GM19328 (cell line): ENCODE results near the gene SLC22A2.

ENCODE experiments used
- ATAC-seq: cut with Tn5 transposase; IDR thresholded peaks from one replicate; pipeline ENCODE4 v1.9.1; 2021; ENCODE audit warnings: mild to moderate bottlenecking, moderate library complexity; ENCODE audit not compliant: unreplicated experiment

Gene SLC22A2

DNA sequence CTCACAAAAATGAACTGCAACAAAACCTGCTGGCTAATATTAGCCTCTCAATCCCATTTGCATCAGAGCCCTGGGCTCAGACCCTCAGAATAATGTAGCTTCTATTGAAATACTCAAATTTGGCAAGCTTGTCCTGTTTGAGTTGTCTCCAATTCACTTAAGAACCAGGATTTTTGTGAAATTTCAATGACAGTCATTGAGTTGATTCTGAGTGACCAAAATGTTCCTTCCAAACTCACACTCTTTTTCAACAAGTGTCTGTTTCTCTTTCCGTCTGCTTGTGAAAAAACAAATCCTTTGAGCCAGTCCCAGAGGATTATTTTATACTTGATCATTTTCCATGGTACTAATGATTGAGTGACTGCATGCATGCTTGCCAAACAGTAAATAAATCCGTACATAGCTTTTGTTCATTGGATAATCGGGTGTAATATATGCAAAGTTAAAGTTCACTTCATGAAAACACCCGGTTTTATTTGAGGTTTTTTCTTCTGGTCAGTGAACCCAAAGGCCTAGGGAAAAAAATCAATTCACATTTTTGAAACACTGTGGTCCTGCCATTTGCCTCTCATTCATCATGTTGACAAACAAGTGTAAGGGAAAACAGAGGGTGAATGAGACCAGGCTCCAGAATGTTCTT, 16.4 kb upstream of the SLC22A2 start:
- no peak for ATAC-seq

- no peak for ATAC-seq
Measured at GRCh38 chr6:160273750-160274149, 15.1 kb upstream of the SLC22A2 start.

DNA sequence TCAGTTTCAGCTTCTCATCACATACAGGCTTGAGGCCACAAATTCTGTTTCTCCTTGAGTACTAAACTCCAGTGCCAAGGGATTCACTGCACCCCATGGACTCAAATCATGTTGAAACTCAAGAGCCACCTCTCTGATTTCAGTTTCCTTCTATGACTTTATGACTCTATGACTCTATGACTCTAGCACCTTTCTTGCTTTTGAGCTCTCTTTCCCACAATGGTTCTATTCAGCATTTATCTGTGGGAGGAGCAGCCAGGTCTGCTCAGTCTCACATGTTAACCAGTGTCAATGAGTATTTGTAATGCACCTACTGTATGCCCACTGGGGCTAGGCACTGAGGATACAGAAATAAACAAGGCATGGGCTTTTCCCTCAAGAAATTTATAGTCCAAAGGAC, 14.6 kb upstream of the SLC22A2 start:
- ATAC-seq = no peak

- ATAC-seq = no peak
Measured at GRCh38 chr6:160272707-160273106, 14.1 kb upstream of the SLC22A2 start.

DNA sequence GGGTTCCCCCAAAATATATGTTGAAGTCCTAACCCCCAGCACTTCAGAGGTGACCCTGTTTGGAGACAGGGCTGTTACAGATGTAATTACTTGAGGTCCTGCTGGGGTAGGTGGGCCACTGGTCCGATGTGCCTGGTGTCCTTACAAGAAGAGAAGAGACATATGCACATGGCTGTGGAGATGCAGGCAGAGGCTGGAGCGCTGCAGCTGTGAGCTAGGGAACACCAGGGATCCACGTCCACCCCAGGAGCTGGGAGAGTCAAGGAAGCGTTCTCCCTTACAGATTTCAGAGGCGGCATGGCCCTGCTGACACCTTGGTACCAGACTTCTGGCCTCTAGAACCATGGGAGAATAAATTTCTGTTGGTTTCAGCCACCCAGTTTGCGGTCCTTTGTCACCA, 11.7 kb upstream of the SLC22A2 start:
- no peak for ATAC-seq

GRCh38 chr6:160269771-160270170, 11.2 kb upstream of the SLC22A2 start:
- no peak for ATAC-seq

DNA sequence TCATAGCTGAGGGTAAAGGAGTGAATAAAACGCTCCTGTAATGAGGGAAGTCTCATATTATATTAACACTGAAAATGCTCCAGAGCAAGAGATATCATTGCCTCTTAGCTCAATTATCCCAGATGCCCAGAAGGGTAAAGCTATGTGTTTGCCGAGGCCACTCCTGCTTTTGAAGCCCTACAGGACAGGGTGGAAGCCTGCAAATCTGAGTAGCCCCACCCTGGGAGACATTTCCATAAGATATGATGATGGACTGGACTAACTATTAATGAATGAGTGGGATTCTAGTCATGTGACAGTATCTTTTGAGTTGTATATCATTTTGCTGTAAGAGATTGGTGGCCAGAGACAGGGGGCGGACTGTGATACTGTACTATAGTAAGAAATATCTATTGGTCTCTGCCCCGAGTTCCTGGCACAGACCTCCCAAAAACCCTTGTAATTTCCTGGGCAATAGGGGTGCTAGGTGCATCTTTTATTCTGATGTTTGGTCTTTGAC, 10.5 kb upstream of the SLC22A2 start:
- no peak for ATAC-seq

- ATAC-seq = no peak
Measured at GRCh38 chr6:160267102-160267501, 8.5 kb upstream of the SLC22A2 start.

DNA sequence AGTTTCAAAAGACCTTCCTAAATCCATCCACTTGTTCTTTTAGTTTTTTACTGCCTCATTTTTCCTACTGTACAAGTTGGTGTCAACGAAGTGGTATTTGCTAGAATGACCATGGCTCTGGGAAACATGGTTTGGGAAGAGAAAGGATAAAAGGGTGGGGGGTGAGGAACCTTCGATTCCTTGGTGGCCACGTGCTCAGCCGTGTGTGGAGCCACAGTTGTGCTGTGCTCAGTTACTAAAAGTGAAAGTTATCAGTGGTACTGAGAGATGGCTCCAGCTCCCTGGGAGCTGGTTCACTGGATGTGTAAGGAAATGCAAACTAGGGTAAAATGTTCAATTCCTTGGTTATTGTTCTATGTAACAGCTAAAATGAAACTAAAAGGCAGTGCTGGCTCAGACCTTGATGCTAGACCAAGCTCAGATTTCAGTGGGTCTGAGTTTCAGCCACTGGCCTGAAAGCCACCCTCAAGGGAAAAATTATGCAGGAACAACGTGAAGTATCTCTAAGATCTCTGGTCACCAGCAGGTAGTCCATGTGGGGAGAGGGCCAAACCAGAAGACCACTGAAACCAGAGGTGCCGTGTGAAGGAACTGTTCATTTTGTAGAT, 7.4 kb upstream of the SLC22A2 start:
- no peak for ATAC-seq

DNA sequence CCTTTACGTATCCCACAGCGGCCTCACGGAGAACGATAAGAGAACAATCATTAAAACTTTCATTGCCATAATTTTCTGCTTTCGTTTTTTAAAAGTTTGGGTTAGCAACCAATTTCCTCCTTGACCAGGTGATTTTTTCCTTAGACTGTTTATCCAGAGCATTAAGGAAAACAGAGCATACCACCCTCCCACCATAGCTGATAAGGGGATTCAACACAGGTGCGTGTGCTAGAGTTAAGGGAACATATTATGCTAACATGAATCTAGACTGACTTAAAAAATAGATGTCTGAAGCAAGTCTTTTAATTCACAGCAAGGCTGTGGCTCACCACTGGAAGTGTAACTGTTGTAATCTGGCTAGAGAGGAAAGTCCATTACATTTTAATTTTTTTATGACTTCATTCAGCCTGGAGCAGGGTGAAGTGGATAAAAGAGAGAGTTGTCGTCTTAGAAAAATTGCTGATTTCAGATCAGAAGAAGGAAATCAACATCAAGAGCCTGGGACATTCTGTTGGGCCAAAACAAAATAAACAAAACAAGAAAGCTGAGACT, 5.5 kb upstream of the SLC22A2 start:
- no peak for ATAC-seq

DNA sequence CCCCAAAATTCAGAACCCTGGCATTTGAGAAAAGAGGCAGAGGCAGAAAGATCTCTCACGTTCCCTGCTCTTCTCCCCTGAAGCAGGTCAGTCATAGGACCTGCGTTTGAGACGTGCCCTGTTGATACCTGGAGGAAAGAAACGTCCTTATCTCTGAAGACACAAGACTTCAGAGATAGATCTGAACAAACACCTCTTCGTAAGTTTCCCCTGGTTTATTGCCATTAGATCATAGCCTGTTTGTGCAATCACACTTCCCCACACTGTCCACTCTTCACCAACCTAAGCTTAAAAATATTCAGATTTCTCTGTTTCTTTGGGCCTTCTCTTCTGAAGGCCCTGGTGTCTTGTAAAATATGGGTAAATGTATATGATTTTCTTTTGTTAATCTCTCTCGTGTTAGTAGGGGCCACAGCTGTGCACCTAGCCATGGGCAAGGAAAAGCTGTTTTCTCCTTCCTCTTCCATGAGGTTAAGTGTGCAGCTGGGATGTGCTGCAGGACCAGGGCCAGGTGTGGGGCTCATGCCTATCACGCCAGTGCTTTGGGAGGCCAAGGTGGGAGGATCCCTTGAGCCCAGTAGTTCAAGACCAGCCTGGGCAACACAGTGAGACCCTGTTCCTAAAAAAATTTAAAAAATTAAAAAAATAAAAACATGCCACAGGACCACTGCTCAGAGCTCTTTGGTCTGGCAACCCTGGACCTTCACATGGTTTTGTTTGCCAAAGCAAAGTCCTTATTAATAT, 4.7 kb upstream of the SLC22A2 start:
- no peak for ATAC-seq

- no peak for ATAC-seq
Measured at GRCh38 chr6:160261991-160262680, 3.5 kb upstream of the SLC22A2 start.

DNA sequence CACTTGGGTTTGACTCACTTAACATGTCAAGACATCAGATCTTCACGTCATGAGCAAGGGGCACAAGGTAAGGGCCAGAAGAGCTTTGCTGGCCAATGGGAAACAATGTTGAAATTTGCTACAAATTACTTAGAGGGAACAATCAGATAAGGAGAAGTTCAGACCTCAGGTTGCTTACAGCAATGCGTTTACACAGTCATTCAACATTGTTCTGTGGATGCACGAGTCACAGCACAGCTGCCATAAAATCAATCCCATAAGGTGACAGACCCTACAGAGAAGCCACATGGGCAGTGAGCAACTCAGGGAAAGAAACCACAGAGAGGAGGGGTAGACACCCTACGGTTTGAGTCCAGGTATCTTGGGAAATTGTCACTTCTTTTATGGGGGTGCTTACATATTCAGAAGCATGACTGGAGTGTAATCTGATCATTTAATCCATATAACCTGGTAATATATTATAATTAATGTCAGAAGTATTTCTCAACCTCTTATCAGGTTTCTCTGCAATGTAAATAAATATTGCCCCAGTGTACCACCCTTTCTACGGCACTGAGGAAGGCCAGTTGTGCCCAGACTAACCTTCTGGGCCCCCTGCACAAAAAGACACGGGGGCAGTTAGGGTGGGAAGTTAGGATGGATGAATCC, 2.3 kb upstream of the SLC22A2 start:
- no peak for ATAC-seq

- no peak for ATAC-seq
Measured at GRCh38 chr6:160260367-160260766, 1.7 kb upstream of the SLC22A2 start.

GRCh38 chr6:160259598-160259997, 977 bp upstream of the SLC22A2 start:
- ATAC-seq = no peak

DNA sequence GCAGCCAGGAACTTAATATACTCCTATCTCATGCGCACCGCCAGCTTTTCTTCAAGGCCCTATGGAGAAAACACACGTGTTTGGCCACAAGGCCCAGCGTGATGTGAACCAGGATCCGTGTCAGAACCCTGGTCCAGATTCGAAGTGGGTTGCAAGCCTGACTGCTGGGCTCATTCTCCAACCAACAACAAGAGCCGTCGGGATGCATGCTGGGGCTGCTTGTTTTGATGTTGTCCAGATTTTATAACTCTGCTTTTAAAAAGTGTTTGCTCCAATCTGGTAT, 463 bp upstream of the SLC22A2 start:
- ATAC-seq = no peak

GRCh38 chr6:160256445-160256844, 2.2 kb downstream of the SLC22A2 start:
- no peak for ATAC-seq

DNA sequence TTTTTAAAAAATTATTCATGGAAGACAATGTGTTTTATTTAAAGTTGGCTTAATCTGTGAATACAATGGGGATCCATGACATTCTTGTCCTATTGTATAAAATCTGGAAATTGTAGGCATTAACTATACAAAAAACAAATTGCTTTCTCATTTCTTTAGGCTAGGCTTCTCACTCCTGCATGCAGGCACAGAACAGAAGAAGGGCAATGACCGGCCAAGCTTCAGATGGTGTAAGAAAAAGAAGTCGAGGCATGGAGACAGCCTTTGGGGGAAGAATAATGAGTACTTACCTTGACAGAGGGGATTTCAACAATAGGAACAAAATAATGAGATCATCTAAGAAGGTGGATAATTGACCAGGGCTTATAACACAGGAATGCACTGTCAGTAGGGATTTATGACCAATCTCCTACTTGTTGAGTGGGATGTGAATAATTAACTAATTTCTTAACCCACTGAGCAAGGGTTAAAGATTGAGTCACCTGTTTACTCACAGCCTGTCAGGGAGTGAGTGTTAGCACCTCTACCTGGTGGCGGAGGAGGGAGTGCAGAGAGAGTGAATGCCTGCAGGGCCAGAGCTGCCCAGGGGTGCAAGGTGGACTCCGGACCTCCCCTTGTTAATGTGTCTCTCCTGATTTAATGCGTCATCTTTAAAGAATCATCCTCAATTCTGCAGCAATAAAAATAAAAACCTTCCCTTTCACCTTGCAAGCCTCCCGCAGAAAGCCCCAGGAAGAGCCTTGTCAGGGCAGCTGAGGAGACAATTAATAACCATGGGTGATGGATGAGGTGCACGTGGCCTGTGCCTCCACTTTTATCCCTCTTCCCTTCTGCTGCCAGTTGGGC, 3.9 kb downstream of the SLC22A2 start:
- ATAC-seq = no peak

- ATAC-seq = no peak
Measured at GRCh38 chr6:160253714-160254113, 4.9 kb downstream of the SLC22A2 start.

- no peak for ATAC-seq
Measured at GRCh38 chr6:160253292-160253691, 5.3 kb downstream of the SLC22A2 start.
